Measurements from ENCODE around the gene CPNE2.
A peak's percentile ranks its signal among the peaks of the same experiment; 100 is the strongest.

DNA sequence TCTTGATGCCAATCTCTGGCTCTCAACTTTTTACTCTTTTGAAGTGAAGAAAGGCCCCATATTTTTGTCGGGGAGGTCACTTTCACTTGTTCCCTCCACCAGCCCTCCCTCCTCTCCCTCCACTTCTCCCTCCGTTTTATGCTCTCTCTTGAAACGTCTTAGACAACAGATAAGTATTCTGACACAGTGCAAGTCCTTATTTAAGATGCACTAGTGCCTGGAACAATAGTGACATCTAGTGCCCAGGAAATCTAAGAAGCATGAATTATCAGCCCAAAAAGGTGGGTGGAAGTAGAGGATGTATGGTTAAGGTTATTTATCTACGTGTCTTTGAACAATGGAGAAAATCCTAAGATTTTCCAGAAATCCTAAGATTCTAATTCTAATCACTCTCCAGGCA is 75.6 kb downstream of the CPNE2 start:
- no peak for TF ChIP-seq POLR2AphosphoS5 (IDR thresholded peaks at IDR 0.05)
- TF ChIP-seq, protein P1, sequence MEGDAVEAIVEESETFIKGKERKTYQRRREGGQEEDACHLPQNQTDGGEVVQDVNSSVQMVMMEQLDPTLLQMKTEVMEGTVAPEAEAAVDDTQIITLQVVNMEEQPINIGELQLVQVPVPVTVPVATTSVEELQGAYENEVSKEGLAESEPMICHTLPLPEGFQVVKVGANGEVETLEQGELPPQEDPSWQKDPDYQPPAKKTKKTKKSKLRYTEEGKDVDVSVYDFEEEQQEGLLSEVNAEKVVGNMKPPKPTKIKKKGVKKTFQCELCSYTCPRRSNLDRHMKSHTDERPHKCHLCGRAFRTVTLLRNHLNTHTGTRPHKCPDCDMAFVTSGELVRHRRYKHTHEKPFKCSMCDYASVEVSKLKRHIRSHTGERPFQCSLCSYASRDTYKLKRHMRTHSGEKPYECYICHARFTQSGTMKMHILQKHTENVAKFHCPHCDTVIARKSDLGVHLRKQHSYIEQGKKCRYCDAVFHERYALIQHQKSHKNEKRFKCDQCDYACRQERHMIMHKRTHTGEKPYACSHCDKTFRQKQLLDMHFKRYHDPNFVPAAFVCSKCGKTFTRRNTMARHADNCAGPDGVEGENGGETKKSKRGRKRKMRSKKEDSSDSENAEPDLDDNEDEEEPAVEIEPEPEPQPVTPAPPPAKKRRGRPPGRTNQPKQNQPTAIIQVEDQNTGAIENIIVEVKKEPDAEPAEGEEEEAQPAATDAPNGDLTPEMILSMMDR (IDR thresholded peaks at IDR 0.05) = peak in 3 of 4 experiments; percentile 42 to 61 (median 44)
- no peak for TF ChIP-seq POLR2A (IDR thresholded peaks at IDR 0.05)
